DMS 273 treated with DMSO at 0.1 percent for 48 hours (cell line): Measurements from ENCODE around the gene PHLPP2.

Experiments
- DNase-seq: peaks from one replicate; lab custom pipeline; 2025; lab: John Stamatoyannopoulos, UW

Gene PHLPP2

GRCh38 chr16:71666928-71667707, 57.4 kb downstream of the PHLPP2 start:
- DNase-seq, result no peak

- DNase-seq, result no peak
These were observed 58.2 kb downstream of the PHLPP2 start for GRCh38 chr16:71666264-71666663.

- no peak for DNase-seq
These were observed 65.0 kb downstream of the PHLPP2 start for GRCh38 chr16:71659471-71659870.

GRCh38 chr16:71658771-71659170, 65.7 kb downstream of the PHLPP2 start:
- DNase-seq, result no peak

- DNase-seq, result no peak
These were observed 74.8 kb downstream of the PHLPP2 start for GRCh38 chr16:71649704-71650103.

- no peak for DNase-seq
These were observed 75.6 kb downstream of the PHLPP2 start for GRCh38 chr16:71648921-71649320.

- DNase-seq, result no peak
These were observed 76.3 kb downstream of the PHLPP2 start for GRCh38 chr16:71648162-71648561.

- DNase-seq, result no peak
These were observed 77.1 kb downstream of the PHLPP2 start for GRCh38 chr16:71647391-71647790.

- DNase-seq, result peak; percentile 18
These were observed 79.1 kb downstream of the PHLPP2 start for GRCh38 chr16:71645450-71645849.

- DNase-seq, result no peak
These were observed 87.1 kb downstream of the PHLPP2 start for GRCh38 chr16:71637398-71637797.

GRCh38 chr16:71635632-71636031, 88.9 kb downstream of the PHLPP2 start:
- no peak for DNase-seq

GRCh38 chr16:71631776-71632175, 92.7 kb downstream of the PHLPP2 start:
- DNase-seq, result no peak

- no peak for DNase-seq
These were observed 93.7 kb downstream of the PHLPP2 start for GRCh38 chr16:71630808-71631207.

GRCh38 chr16:71629278-71630016, 95.1 kb downstream of the PHLPP2 start:
- no peak for DNase-seq

GRCh38 chr16:71628810-71629209, 95.7 kb downstream of the PHLPP2 start:
- no peak for DNase-seq

GRCh38 chr16:71627731-71628181, 96.7 kb downstream of the PHLPP2 start:
- no peak for DNase-seq

- no peak for DNase-seq
These were observed 97.7 kb downstream of the PHLPP2 start for GRCh38 chr16:71626858-71627213.

GRCh38 chr16:71626018-71626857, 98.3 kb downstream of the PHLPP2 start, which contains the start of gene MARVELD3:
Gene MARVELD3 (plus strand): TSS chr16:71626184. CDS start chr16:71626230, 46 bp downstream.
- no peak for DNase-seq

GRCh38 chr16:71625113-71625850, 99.2 kb downstream of the PHLPP2 start:
- no peak for DNase-seq

GRCh38 chr16:71623597-71623996, 100.9 kb downstream of the PHLPP2 start:
- DNase-seq, result no peak

GRCh38 chr16:71622088-71622487, 102.4 kb downstream of the PHLPP2 start:
- no peak for DNase-seq

- no peak for DNase-seq
These were observed 106.1 kb downstream of the PHLPP2 start for GRCh38 chr16:71618429-71618828.
